B cell (primary cell): ENCODE results near the gene PLTP. TPM values are rescaled to one million over a fixed set of nuclear protein-coding genes. Genes with fewer than 3 reads are reported as not detected.

Source experiments
- ATAC-seq: fragments of 200-7000 bp; cut with Tn5 transposase; one replicate; pipeline ENCODE4 v1.10.0; 2021; ENCODE audit warnings: low read depth, mild to moderate bottlenecking, moderate number of reproducible peaks, moderate library complexity
- CTCF ChIA-PET: fragments of 350-600 bp; sonication (Branson Sonifier 250); formaldehyde crosslinking; loops from one replicate; lab custom pipeline; 2021; ENCODE audit warnings: antibody characterized with exemption, inconsistent platforms; lab: Charles Lee
- POLR2A ChIA-PET: fragments of 350-600 bp; sonication (Branson Sonifier 250); formaldehyde crosslinking; loops from one replicate; lab custom pipeline; 2021; ENCODE audit warnings: antibody characterized with exemption; lab: Charles Lee
- DNase-seq: peaks from one replicate; pipeline ENCODE4 v3.0.0; 2013
- H2AFZ ChIP-seq: 2 replicates; pipeline ENCODE4 v1.6.1; 2012; ENCODE audit warnings: mild to moderate bottlenecking, low read depth, low read length; ENCODE audit not compliant: insufficient read depth, poor library complexity, severe bottlenecking
- H3K27ac ChIP-seq, 2 donors: 1 replicate in 1 of 2; 2 replicates in 1 of 2; pipeline ENCODE4 v1.5.1; 2012 to 2013; ENCODE audit warnings: low read length in 2 of 2, mild to moderate bottlenecking in 2 of 2, moderate library complexity in 1 of 2
- H3K27me3 ChIP-seq, 4 experiments: fragments of 200-600 bp in 1 of 4; sonication (generic) in 1 of 4; replicated peaks in 1 of 4; 1 replicate in 2 of 4; 2 replicates in 2 of 4; pipeline versions ENCODE4 v1.6.1 to v1.7.0; 2013 to 2016; ENCODE audit warnings: low read length in 3 of 4, mild to moderate bottlenecking in 2 of 4, mixed read lengths in 1 of 4, moderate library complexity in 1 of 4; ENCODE audit not compliant: insufficient read depth in 4 of 4, control insufficient read depth in 3 of 4; ENCODE audit errors: control extremely low read depth in 1 of 4
- H3K36me3 ChIP-seq, 2 experiments: replicated peaks in 1 of 2; 1 replicate in 1 of 2; 2 replicates in 1 of 2; pipeline versions ENCODE4 v1.6.1 to v1.7.1; 2013; ENCODE audit warnings: low read length in 1 of 2; ENCODE audit not compliant: insufficient read depth in 2 of 2, control insufficient read depth in 1 of 2; ENCODE audit errors: control extremely low read depth in 1 of 2, extremely low read depth in 1 of 2
- H3K4me1 ChIP-seq, 2 donors: fragments of 200-600 bp in 1 of 2; sonication (generic) in 1 of 2; 1 replicate in 1 of 2; 2 replicates in 1 of 2; pipeline versions ENCODE4 v1.5.1 to v1.6.1; 2013 to 2017; ENCODE audit warnings: low read length in 2 of 2; ENCODE audit not compliant: control insufficient read depth in 2 of 2, insufficient read depth in 2 of 2
- H3K4me2 ChIP-seq: replicated peaks from 2 replicates; pipeline ENCODE3; 2012; ENCODE audit warnings: mild to moderate bottlenecking, low read depth, low read length; ENCODE audit not compliant: poor library complexity, severe bottlenecking
- H3K4me3 ChIP-seq, 5 experiments: fragments of 200-600 bp in 1 of 5; sonication (generic) in 1 of 5; 1 replicate in 3 of 5; 2 replicates in 2 of 5; pipeline versions ENCODE4 v1.5.1 to v1.7.0; 2011 to 2016; ENCODE audit warnings: low read length in 4 of 5, mild to moderate bottlenecking in 4 of 5, low read depth in 2 of 5, control low read depth in 1 of 5, moderate library complexity in 1 of 5; ENCODE audit not compliant: insufficient read depth in 1 of 5; ENCODE audit errors: control extremely low read depth in 1 of 5, extremely low read depth in 1 of 5
- H3K79me2 ChIP-seq: fragments of 200-600 bp; sonication (generic); one replicate; pipeline ENCODE4 v1.6.0; 2016; ENCODE audit warnings: low read length; ENCODE audit not compliant: control insufficient read depth, insufficient read depth
- H3K9ac ChIP-seq: fragments of 200-600 bp; sonication (generic); 2 replicates; pipeline ENCODE4 v1.6.1; 2017; ENCODE audit warnings: mild to moderate bottlenecking, low read length, moderate library complexity
- H3K9me3 ChIP-seq, 3 donors: one replicate each; pipeline versions ENCODE4 v1.6.1 to v1.7.1; 2013; ENCODE audit warnings: low read length in 2 of 3; ENCODE audit not compliant: control insufficient read depth in 2 of 3, insufficient read depth in 1 of 3; ENCODE audit errors: control extremely low read depth in 1 of 3
- H4K20me1 ChIP-seq: 2 replicates; pipeline ENCODE4 v1.6.0; 2012; ENCODE audit warnings: mild to moderate bottlenecking, low read length; ENCODE audit not compliant: insufficient read depth, control insufficient read depth, poor library complexity, severe bottlenecking
- H3K27ac Mint-ChIP-seq: one replicate; pipeline ENCODE4 v1.8.0; 2021; ENCODE audit warnings: mixed read lengths
- H3K27me3 Mint-ChIP-seq: one replicate; pipeline ENCODE4 v1.8.0; 2021; ENCODE audit warnings: mixed read lengths
- H3K4me1 Mint-ChIP-seq: one replicate; pipeline ENCODE4 v1.8.0; 2021; ENCODE audit warnings: mixed read lengths
- H3K4me3 Mint-ChIP-seq: one replicate; pipeline ENCODE4 v1.8.0; 2021; ENCODE audit warnings: mixed read lengths
- H3K9me3 Mint-ChIP-seq: one replicate; pipeline ENCODE4 v1.8.0; 2022; ENCODE audit warnings: mixed read lengths; ENCODE audit not compliant: insufficient read depth
- CTCF ChIP-seq: fragments of 200-600 bp; IDR thresholded peaks from one replicate; pipeline ENCODE4 v1.8.0; 2022; ENCODE audit warnings: antibody characterized with exemption, mild to moderate bottlenecking
- EZH2 ChIP-seq: IDR thresholded peaks from 2 replicates; pipeline ENCODE4 v1.6.1; 2012; ENCODE audit warnings: borderline replicate concordance, low read depth, mild to moderate bottlenecking, moderate library complexity, low read length; ENCODE audit not compliant: insufficient read depth, poor library complexity, severe bottlenecking
- WGBS: methylation state at CpG from one replicate; pipeline ENCODE4 v1.1.5; 2013; ENCODE audit warnings: missing lambda C conversion rate; ENCODE audit not compliant: insufficient coverage; 5-methylcytosine and 5-hydroxymethylcytosine counted together
- intact Hi-C: fragments of 100-400 bp; cut with micrococcal nuclease; formaldehyde crosslinking; loops from one replicate; pipeline ENCODE4 v1.10.0; 2022
- polyA plus RNA-seq: library from polyadenylated mRNA; depleted of rRNA; stranded (reverse); fragments of >200 nt; gene quantifications from 2 replicates; pipeline ENCODE4 v1.2.3, GENCODE V29; 2012
- total RNA-seq, 2 donors: library from RNA; stranded (reverse); fragments of 120-200 nt in 1 of 2; gene quantifications; 1 replicate in 1 of 2; 2 replicates in 1 of 2; pipeline versions ENCODE4 v1.2.3 to v1.2.4, GENCODE V29; 2013 to 2022

Gene PLTP
- total and polyA plus RNA-seq, 2 donors (not counting 1 experiment from before 2014, with no cell fraction given) = 1.4 to 4.0 TPM

GRCh38 chr20:45944151-45944964 is 32.4 kb upstream of the PLTP start:
- Histone ChIP-seq H3K4me3 (no peak overlapping the region), H3K36me3 (peaks cover 2 to 92% of the 10 kb centered on the region in 2 experiments), H3K9ac (no peak overlapping the region), H3K27me3 (no peaks in the 10 kb centered on the region), H3K27ac (no peak overlapping the region), H2AFZ (no peak overlapping the region), H3K4me2 (no peak overlapping the region), H3K4me1 (no peaks in the 10 kb centered on the region), H4K20me1 (peaks cover 17% of the 10 kb centered on the region), H3K79me2 (peaks cover under 1% of the 10 kb centered on the region), H3K9me3 (no peaks in the 10 kb centered on the region)
- Mint-ChIP-seq H3K4me1 (peaks cover 3% of the 10 kb centered on the region), H3K27me3 (no peaks in the 10 kb centered on the region), H3K27ac (no peak overlapping the region), H3K4me3 (no peak overlapping the region), H3K9me3 (no peaks in the 10 kb centered on the region)
- TF ChIP-seq CTCF = no peak
- no peak for TF ChIP-seq EZH2
- ATAC-seq = no peak
- WGBS = 88% methylated on average over 13 of the region's 15 CpGs
- CTCF ChIA-PET = interaction anchor here (2.6 kb wide), 1 partner anchor 26 kb away, joined by 9 read pairs; no protein-coding TSS in a partner anchor
- intact Hi-C loops = no loop called here
- DNase-seq = no peak
- POLR2A ChIA-PET = no interaction called here

- Histone ChIP-seq H3K27me3 (no peaks in the 10 kb centered on the region), H3K4me3 (no peak overlapping the region), H3K9ac (no peak overlapping the region), H3K4me1 (no peaks in the 10 kb centered on the region), H3K36me3 (peaks cover 2 to 92% of the 10 kb centered on the region in 2 experiments), H3K27ac (no peak overlapping the region), H3K79me2 (peaks cover 8% of the 10 kb centered on the region), H2AFZ (no peak overlapping the region), H4K20me1 (peaks cover 22% of the 10 kb centered on the region), H3K9me3 (no peaks in the 10 kb centered on the region), H3K4me2 (no peak overlapping the region)
- ATAC-seq (no peak), DNase-seq (no peak)
- Mint-ChIP-seq H3K27me3 (no peaks in the 10 kb centered on the region), H3K27ac (no peak overlapping the region), H3K9me3 (no peaks in the 10 kb centered on the region), H3K4me3 (no peak overlapping the region), H3K4me1 (peaks cover 2% of the 10 kb centered on the region)
- CTCF ChIA-PET = interaction anchor here (2.6 kb wide), 1 partner anchor 27 kb away, joined by 9 read pairs; no protein-coding TSS in a partner anchor
- intact Hi-C loops = no loop called here
- 95% methylated on average over 5 of the region's 6 CpGs for WGBS
- POLR2A ChIA-PET = no interaction called here
- TF ChIP-seq EZH2 (no peak), CTCF (no peak)
Measured at GRCh38 chr20:45943613-45944012, 31.7 kb upstream of the PLTP start.
